Body of pancreas (tissue), 4 donors: ENCODE data around the gene UNC93B1. TPM values are rescaled to one million over a fixed set of nuclear protein-coding genes. Genes with fewer than 3 reads are reported as not detected.

Source experiments
- ATAC-seq: fragments of 150-250 bp; one replicate; pipeline ENCODE4 v1.9.1; 2016
- DNase-seq, 4 donors: peaks; one replicate each; pipeline ENCODE4 v3.0.0-alpha.2; 2019
- H3K27ac ChIP-seq, 4 donors: fragments of 200-600 bp; sonication (generic); 1 replicate in 3 of 4; 2 replicates in 1 of 4; pipeline versions ENCODE4 v1.5.1 to v1.6.1; 2016 to 2019; ENCODE audit warnings: mild to moderate bottlenecking in 1 of 4, mixed read lengths in 1 of 4, moderate library complexity in 1 of 4
- H3K27me3 ChIP-seq, 2 donors: fragments of 200-600 bp; sonication (generic); one replicate each; pipeline ENCODE4 v1.6.0; 2016; ENCODE audit warnings: mild to moderate bottlenecking in 1 of 2
- H3K36me3 ChIP-seq, 2 donors: fragments of 200-600 bp; sonication (generic); replicated peaks in 1 of 2; 2 replicates each; pipeline ENCODE4 v1.5.1; 2016; ENCODE audit warnings: low read depth in 2 of 2; ENCODE audit not compliant: insufficient read depth in 1 of 2
- H3K4me1 ChIP-seq: fragments of 200-600 bp; sonication (generic); one replicate; pipeline ENCODE4 v1.6.0; 2016
- H3K4me3 ChIP-seq, 2 donors: fragments of 200-600 bp; sonication (generic); 1 replicate in 1 of 2; 2 replicates in 1 of 2; pipeline ENCODE4 v1.5.1; 2016 to 2019
- H3K9me3 ChIP-seq, 3 donors: fragments of 200-600 bp; sonication (generic); 1 replicate in 2 of 3; 2 replicates in 1 of 3; pipeline ENCODE4 v1.5.1; 2016
- CTCF ChIP-seq, 7 experiments: fragments of 450-650 bp in 4 of 7; fragments of 200-600 bp in 3 of 7; sonication (generic) in 3 of 7; IDR thresholded peaks; one replicate each; pipeline ENCODE4 v1.5.1; 2016 to 2019; ENCODE audit warnings: antibody characterized with exemption in 7 of 7
- POLR2A ChIP-seq, 3 donors: fragments of 450-650 bp; IDR thresholded peaks; one replicate each; pipeline ENCODE4 v1.6.1; 2016; ENCODE audit warnings: antibody characterized with exemption in 3 of 3, mild to moderate bottlenecking in 2 of 3
- WGBS, 2 donors: methylation state at CpG; one replicate each; pipeline ENCODE4 v1.1.5; 2017; 5-methylcytosine and 5-hydroxymethylcytosine counted together
- intact Hi-C: fragments of 100-400 bp; cut with DNase I; formaldehyde crosslinking; loops from one replicate; pipeline ENCODE4 v1.15.1; 2023
- total RNA-seq, 2 donors: library from RNA; depleted of rRNA; stranded (reverse); fragments of >200 nt; gene quantifications; one replicate each; pipeline ENCODE4 v1.1.0, GENCODE V29; 2016

UNC93B1 gene, protein sequence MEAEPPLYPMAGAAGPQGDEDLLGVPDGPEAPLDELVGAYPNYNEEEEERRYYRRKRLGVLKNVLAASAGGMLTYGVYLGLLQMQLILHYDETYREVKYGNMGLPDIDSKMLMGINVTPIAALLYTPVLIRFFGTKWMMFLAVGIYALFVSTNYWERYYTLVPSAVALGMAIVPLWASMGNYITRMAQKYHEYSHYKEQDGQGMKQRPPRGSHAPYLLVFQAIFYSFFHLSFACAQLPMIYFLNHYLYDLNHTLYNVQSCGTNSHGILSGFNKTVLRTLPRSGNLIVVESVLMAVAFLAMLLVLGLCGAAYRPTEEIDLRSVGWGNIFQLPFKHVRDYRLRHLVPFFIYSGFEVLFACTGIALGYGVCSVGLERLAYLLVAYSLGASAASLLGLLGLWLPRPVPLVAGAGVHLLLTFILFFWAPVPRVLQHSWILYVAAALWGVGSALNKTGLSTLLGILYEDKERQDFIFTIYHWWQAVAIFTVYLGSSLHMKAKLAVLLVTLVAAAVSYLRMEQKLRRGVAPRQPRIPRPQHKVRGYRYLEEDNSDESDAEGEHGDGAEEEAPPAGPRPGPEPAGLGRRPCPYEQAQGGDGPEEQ
- 10 to 100 TPM; 33.9 to 40.5 TPM for total RNA-seq

- no peaks in the 10 kb centered on the region for H3K36me3 ChIP-seq
Observed at GRCh38 chr11:68003846-68004550, at the start of gene UNC93B1. Gene UNC93B1, minus strand, starts transcription at chr11:68004097. Its CDS starts 54 bp downstream, at chr11:68004043.

GRCh38 chr11:68053117-68053516 is 49.2 kb upstream of the UNC93B1 start:
- Histone ChIP-seq H3K4me3 (no peak overlapping the region), H3K4me1 (peaks cover 26% of the 10 kb centered on the region), H3K36me3 (peaks cover 0 to 22% of the 10 kb centered on the region in 2 donors), H3K27me3 (no peaks in the 10 kb centered on the region), H3K27ac (peak overlapping the region in 1 of 4 donors; percentile 13), H3K9me3 (no peaks in the 10 kb centered on the region)
- 56 to 63% methylated on average over 5 to 9 of the region's 9 CpGs for WGBS, 2 donors
- ATAC-seq (no peak), DNase-seq (peak in 3 of 4 donors; percentile 16 to 40 (median 33))
- TF ChIP-seq CTCF (IDR thresholded peaks at IDR 0.05): no peak
- no peak for TF ChIP-seq POLR2A (IDR thresholded peaks at IDR 0.05)
- intact Hi-C loops: no loop called here

More at GRCh38 chr11:68003846-68004550, at the start of gene UNC93B1:
- peak; percentile 91 to 95 (median 94) for DNase-seq
- H3K4me1 ChIP-seq: peaks cover 26% of the 10 kb centered on the region
- peak within 1 kb of the TSS; percentile 32 to 76 (median 63) for H3K27ac ChIP-seq
- H3K27me3 ChIP-seq: no peaks in the 10 kb centered on the region
- H3K9me3 ChIP-seq: no peaks in the 10 kb centered on the region
- peak within 1 kb of the TSS; percentile 40 to 55 for H3K4me3 ChIP-seq
- peak; percentile 36 to 63 (median 58) for TF ChIP-seq POLR2A (IDR thresholded peaks at IDR 0.05)
- no peak for TF ChIP-seq CTCF (IDR thresholded peaks at IDR 0.05)
- peak; percentile 92 for ATAC-seq
- 7 to 9% methylated on average over 9 to 24 of the region's 64 CpGs for WGBS, 2 donors
- intact Hi-C loops: no loop called here

DNA sequence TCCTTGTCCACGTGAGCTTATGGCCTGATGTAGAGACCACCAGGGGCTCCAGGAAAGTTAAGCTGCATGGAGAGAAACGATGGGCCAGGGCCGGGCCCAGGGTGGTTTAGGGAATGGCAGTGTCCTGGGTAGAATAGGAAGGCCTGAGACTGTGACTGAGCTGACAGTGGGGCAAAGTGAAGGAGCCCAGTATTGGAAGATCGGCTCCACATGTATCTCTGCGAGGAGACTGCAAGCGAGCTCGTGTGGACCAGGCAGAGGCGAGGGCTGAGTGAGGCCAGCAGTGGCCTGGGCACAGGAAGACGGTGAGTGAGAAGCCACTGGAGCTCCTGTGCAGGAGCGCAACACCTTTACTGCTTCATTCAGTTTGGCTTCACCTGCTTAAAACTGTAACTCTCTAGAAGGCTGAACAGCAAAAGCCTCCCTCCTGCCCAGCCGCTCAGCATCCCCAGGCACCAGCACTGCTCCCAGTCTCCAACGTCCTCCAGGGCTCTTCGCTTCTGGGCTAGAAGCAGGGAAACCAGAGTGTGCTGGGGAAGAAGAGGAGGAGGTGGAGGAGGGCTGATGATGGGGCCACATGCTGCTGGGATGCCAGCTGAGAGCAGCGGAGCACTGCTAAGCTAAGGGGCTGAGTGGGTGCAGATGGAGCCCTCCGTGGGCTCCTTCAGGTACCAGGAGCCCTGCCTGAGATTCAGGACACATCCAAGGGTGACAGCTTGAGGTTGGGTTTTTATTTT is 48.4 kb upstream of the UNC93B1 start:
- peaks cover 0 to 19% of the 10 kb centered on the region in 2 donors for H3K36me3 ChIP-seq
- no peak for ATAC-seq
- H3K4me3 ChIP-seq: no peak overlapping the region
- 82 to 89% methylated on average over 15 of the region's 15 CpGs for WGBS, 2 donors
- peaks cover 27% of the 10 kb centered on the region for H3K4me1 ChIP-seq
- no peak for DNase-seq
- peak overlapping the region in 2 of 4 donors; percentile 65 to 72 for H3K27ac ChIP-seq
- intact Hi-C loops: no loop called here
- TF ChIP-seq POLR2A (IDR thresholded peaks at IDR 0.05) (peak in 1 of 3 donors; percentile 2), CTCF (IDR thresholded peaks at IDR 0.05) (no peak)
- no peaks in the 10 kb centered on the region for H3K9me3 ChIP-seq
- H3K27me3 ChIP-seq: no peaks in the 10 kb centered on the region

- no peak for ATAC-seq
- 63 to 78% methylated on average over 5 to 14 of the region's 14 CpGs for WGBS, 2 donors
Observed at GRCh38 chr11:68051191-68052136, 47.6 kb upstream of the UNC93B1 start.

More at GRCh38 chr11:68051191-68052136, 47.6 kb upstream of the UNC93B1 start:
- TF ChIP-seq CTCF (IDR thresholded peaks at IDR 0.05) (no peak), POLR2A (IDR thresholded peaks at IDR 0.05) (no peak)
- H3K4me3 ChIP-seq: no peak overlapping the region
- H3K27me3 ChIP-seq: no peaks in the 10 kb centered on the region
- H3K9me3 ChIP-seq: no peaks in the 10 kb centered on the region
- peak overlapping the region in 3 of 4 donors; percentile 38 to 72 (median 65) for H3K27ac ChIP-seq
- intact Hi-C loops: no loop called here
- peaks cover 36% of the 10 kb centered on the region for H3K4me1 ChIP-seq
- DNase-seq: peak in 3 of 4 donors; percentile 18 to 28 (median 23)
- H3K36me3 ChIP-seq: peaks cover 0 to 19% of the 10 kb centered on the region in 2 donors
